ENCODE measurements around the gene ZNF184.

The ZNF184 gene

GRCh38 chr6:27514906-27515495 lies 42.1 kb upstream of the ZNF184 start:
- DNase-seq (ENCODE audit: low read depth), result no peak
- TF ChIP-seq CTCF (IDR thresholded peaks at IDR 0.05; ENCODE audit: low read depth, low read length) (no peak), POLR2A (IDR thresholded peaks at IDR 0.05; ENCODE audit: extremely low read depth, insufficient read length) (no peak), MYC (IDR thresholded peaks at IDR 0.05; ENCODE audit: low read depth, low read length) (no peak)
- TF ChIP-seq, protein P1, sequence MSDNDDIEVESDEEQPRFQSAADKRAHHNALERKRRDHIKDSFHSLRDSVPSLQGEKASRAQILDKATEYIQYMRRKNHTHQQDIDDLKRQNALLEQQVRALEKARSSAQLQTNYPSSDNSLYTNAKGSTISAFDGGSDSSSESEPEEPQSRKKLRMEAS (IDR thresholded peaks at IDR 0.05; ENCODE audit: low read depth, low read length), result no peak
- no peak overlapping the region for H3K4me3 ChIP-seq (ENCODE audit: low read depth, low read length)

DNA sequence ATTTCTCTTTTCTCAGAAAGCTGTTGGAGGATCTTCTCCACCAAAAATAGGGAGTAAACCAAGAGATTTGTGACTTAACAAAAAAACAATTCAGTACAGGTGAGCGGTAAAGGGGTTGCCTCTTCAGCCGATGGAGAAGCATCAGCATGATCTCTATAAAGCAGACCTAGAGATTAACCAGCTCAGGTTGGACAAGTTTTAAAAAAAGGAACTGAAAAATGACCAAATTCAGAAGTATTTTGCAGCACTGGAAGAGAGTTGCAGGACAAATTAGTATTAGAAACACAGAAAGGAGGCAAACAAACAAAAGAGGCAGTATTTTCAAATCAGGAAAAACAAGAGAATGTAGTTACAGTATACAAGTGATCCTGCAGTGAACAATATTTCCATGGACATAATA lies 39.6 kb upstream of the ZNF184 start:
- TF ChIP-seq, protein P1 (IDR thresholded peaks at IDR 0.05; ENCODE audit: low read depth, low read length), result no peak
- no peak for DNase-seq (ENCODE audit: low read depth)
- H3K4me3 ChIP-seq (ENCODE audit: low read depth, low read length), result no peak overlapping the region

DNA sequence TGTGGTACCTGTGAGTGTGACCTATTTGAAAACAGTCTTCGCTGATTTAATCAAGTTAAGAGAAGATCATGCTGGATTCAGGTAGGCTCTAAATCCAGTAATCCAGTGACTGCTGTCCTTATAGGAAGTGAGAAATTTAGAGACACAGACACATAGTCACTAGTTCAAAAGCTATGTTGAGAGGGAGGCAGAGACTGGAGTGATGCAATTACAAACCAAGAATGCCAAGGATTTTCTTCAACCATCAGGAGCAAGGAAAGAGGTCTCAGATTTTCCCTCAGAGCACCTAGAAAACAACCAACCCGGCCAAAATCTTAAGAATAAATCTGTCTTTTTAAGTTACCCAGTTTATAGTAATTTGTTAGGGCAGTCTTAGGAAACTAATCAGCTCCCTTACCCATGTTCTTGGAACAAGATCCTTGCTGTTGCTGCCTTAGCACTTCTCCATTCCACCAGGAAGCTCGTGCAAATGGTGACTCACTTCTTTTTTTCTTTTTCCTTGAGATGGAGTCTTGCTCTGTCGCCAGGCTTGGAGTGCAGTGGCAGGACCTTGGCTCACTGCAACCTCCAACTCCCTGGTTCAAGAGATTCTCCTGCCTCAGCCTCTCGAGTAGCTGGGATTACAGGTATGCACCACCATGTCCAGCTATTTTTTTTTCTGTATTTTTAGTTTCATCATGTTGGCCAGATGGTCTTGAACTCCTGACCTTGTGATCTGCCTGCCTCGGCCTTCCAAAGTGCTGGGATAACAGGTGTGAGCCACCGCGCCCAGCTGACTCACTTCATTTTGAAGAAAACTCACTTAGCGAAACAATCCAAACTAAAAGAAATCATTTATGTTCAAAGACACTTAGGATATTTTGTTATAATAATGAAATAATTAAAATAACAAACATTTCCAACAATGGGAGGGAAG lies 34.4 kb upstream of the ZNF184 start:
- no peak for DNase-seq (ENCODE audit: low read depth)
- TF ChIP-seq, protein P1 (IDR thresholded peaks at IDR 0.05; ENCODE audit: low read depth, low read length), result no peak
- TF ChIP-seq CTCF (IDR thresholded peaks at IDR 0.05; ENCODE audit: low read depth, low read length) (no peak), POLR2A (IDR thresholded peaks at IDR 0.05; ENCODE audit: extremely low read depth, insufficient read length) (no peak), MYC (IDR thresholded peaks at IDR 0.05; ENCODE audit: low read depth, low read length) (no peak)
- H3K4me3 ChIP-seq (ENCODE audit: low read depth, low read length), result no peak overlapping the region

GRCh38 chr6:27505209-27506027 lies 32.5 kb upstream of the ZNF184 start:
- no peak overlapping the region for H3K4me3 ChIP-seq (ENCODE audit: low read depth, low read length)
- TF ChIP-seq POLR2A (IDR thresholded peaks at IDR 0.05; ENCODE audit: extremely low read depth, insufficient read length) (no peak), CTCF (IDR thresholded peaks at IDR 0.05; ENCODE audit: low read depth, low read length) (no peak), MYC (IDR thresholded peaks at IDR 0.05; ENCODE audit: low read depth, low read length) (no peak)
- TF ChIP-seq, protein P1 (IDR thresholded peaks at IDR 0.05; ENCODE audit: low read depth, low read length), result no peak
- peak; percentile 54 for DNase-seq (ENCODE audit: low read depth)

- peak overlapping the region; percentile 82 for H3K4me3 ChIP-seq (ENCODE audit: low read depth, low read length)
- TF ChIP-seq CTCF (IDR thresholded peaks at IDR 0.05; ENCODE audit: low read depth, low read length) (no peak), MYC (IDR thresholded peaks at IDR 0.05; ENCODE audit: low read depth, low read length) (no peak)
- TF ChIP-seq, protein P1 (IDR thresholded peaks at IDR 0.05; ENCODE audit: low read depth, low read length), result no peak
- DNase-seq (ENCODE audit: low read depth), result peak; percentile 76
These were observed 30.6 kb upstream of the ZNF184 start for GRCh38 chr6:27503436-27504030.
